SK-N-SH (cell line): ENCODE results near the gene EML1. TPM values are rescaled to one million over a fixed set of nuclear protein-coding genes. Genes with fewer than 3 reads are reported as not detected.

Experiments
- CTCF ChIA-PET: fragments of 300-600, 350-600 bp; formaldehyde crosslinking; extraction: SDS; loops from one replicate; lab custom pipeline; 2021; lab: Yijun Ruan, JAX
- POLR2A ChIA-PET: fragments of 350-600 bp; sonication (Branson Sonifier 250); formaldehyde crosslinking; extraction: SDS; loops from one replicate; lab custom pipeline; 2020; ENCODE audit warnings: antibody characterized with exemption, inconsistent platforms; lab: Yijun Ruan, JAX
- DNase-seq: peaks from one replicate; pipeline ENCODE4 v3.0.0; 2012
- H2AFZ ChIP-seq: fragments of 200-600 bp; sonication (generic); 2 replicates; pipeline ENCODE4 v1.8.1; 2016; ENCODE audit warnings: antibody characterized with exemption, mild to moderate bottlenecking, low read depth
- H3F3A ChIP-seq: fragments of 200-600 bp; sonication (generic); replicated peaks from 2 replicates; pipeline ENCODE3; 2016; ENCODE audit warnings: antibody characterized with exemption, mild to moderate bottlenecking; ENCODE audit not compliant: insufficient read depth
- H3K27ac ChIP-seq, 2 experiments: fragments of 200-500 bp in 1 of 2; fragments of 200-600 bp in 1 of 2; sonication (Bioruptor generic) in 1 of 2; sonication (generic), shearing (Covaris generic) in 1 of 2; 2 replicates each; pipeline versions ENCODE4 v1.5.1 to v1.6.1; 2014 to 2016; ENCODE audit warnings: low read depth in 2 of 2, inconsistent platforms in 1 of 2, low read length in 1 of 2, mild to moderate bottlenecking in 1 of 2, mixed read lengths in 1 of 2
- H3K27me3 ChIP-seq: fragments of 200-600 bp; sonication (generic), shearing (Covaris generic); 2 replicates; pipeline ENCODE4 v1.6.1; 2016; ENCODE audit warnings: mixed run types; ENCODE audit not compliant: insufficient read depth
- H3K36me3 ChIP-seq, 2 experiments: fragments of 200-500 bp in 1 of 2; fragments of 200-600 bp in 1 of 2; sonication (Bioruptor generic) in 1 of 2; sonication (generic) in 1 of 2; replicated peaks in 1 of 2; 2 replicates each; pipeline versions ENCODE3 to v1.5.1; 2014 to 2016; ENCODE audit warnings: low read length in 1 of 2, mild to moderate bottlenecking in 1 of 2; ENCODE audit not compliant: insufficient read depth in 2 of 2, control insufficient read depth in 1 of 2
- H3K4me1 ChIP-seq, 2 experiments: fragments of 200-500 bp in 1 of 2; fragments of 200-600 bp in 1 of 2; sonication (Bioruptor generic) in 1 of 2; sonication (generic), shearing (Covaris generic) in 1 of 2; 2 replicates each; pipeline versions ENCODE4 v1.5.1 to v1.6.1; 2014 to 2016; ENCODE audit warnings: low read depth in 1 of 2, low read length in 1 of 2, mixed run types in 1 of 2; ENCODE audit not compliant: insufficient read depth in 2 of 2, control insufficient read depth in 1 of 2
- H3K4me2 ChIP-seq: fragments of 200-600 bp; sonication (generic), shearing (Covaris generic); 2 replicates; pipeline ENCODE4 v1.6.1; 2017; ENCODE audit warnings: mixed run types
- H3K4me3 ChIP-seq, 2 experiments: fragments of 200-500 bp in 1 of 2; fragments of 200-600 bp in 1 of 2; sonication (Bioruptor generic) in 1 of 2; sonication (generic), shearing (Covaris generic) in 1 of 2; 2 replicates each; pipeline versions ENCODE4 v1.5.1 to v1.8.1; 2014 to 2016; ENCODE audit warnings: low read depth in 2 of 2, inconsistent platforms in 1 of 2, low read length in 1 of 2, mild to moderate bottlenecking in 1 of 2, mixed read lengths in 1 of 2, moderate library complexity in 1 of 2
- H3K79me2 ChIP-seq: fragments of 200-600 bp; sonication (generic); 2 replicates; pipeline ENCODE4 v1.8.1; 2017; ENCODE audit warnings: mild to moderate bottlenecking; ENCODE audit not compliant: insufficient read depth
- H3K9ac ChIP-seq: fragments of 200-600 bp; sonication (generic); 2 replicates; pipeline ENCODE4 v1.6.1; 2017; ENCODE audit warnings: mixed run types
- H3K9me2 ChIP-seq: fragments of 200-600 bp; sonication (generic); 2 replicates; pipeline ENCODE4 v1.6.1; 2017; ENCODE audit warnings: mixed run types
- H3K9me3 ChIP-seq: fragments of 200-600 bp; sonication (generic); 2 replicates; pipeline ENCODE4 v1.6.1; 2017; ENCODE audit warnings: mixed run types, mild to moderate bottlenecking, moderate library complexity
- H4K20me1 ChIP-seq: fragments of 200-600 bp; sonication (generic); 2 replicates; pipeline ENCODE4 v1.6.1; 2017; ENCODE audit warnings: mild to moderate bottlenecking, mixed run types; ENCODE audit not compliant: insufficient read depth
- CHD2 ChIP-seq: fragments of 150-350 bp; IDR thresholded peaks from 2 replicates; pipeline ENCODE4 v1.6.1; 2018; ENCODE audit warnings: low read length; ENCODE audit not compliant: partially characterized antibody
- CTCF ChIP-seq: fragments of 200-600 bp; sonication (generic); IDR thresholded peaks from 2 replicates; pipeline ENCODE4 v1.6.1; 2017; ENCODE audit warnings: antibody characterized with exemption, mild to moderate bottlenecking, moderate library complexity
- ELF1 ChIP-seq: IDR thresholded peaks from 2 replicates; pipeline ENCODE4 v1.4.0; 2012
- EP300 ChIP-seq, 2 experiments: IDR thresholded peaks; 2 replicates each; pipeline versions ENCODE4 v1.4.0 to v1.6.1; 2012; ENCODE audit warnings: borderline replicate concordance in 1 of 2, low read depth in 1 of 2, low read length in 1 of 2
- FOXJ3 ChIP-seq: sonication (generic); formaldehyde crosslinking; IDR thresholded peaks from 2 replicates; pipeline ENCODE4 v1.5.1; 2020; ENCODE audit warnings: mild to moderate bottlenecking, missing genetic modification reagents
- JUND ChIP-seq: IDR thresholded peaks from 2 replicates; pipeline ENCODE4 v1.4.0; 2012
- MAX ChIP-seq: IDR thresholded peaks from 2 replicates; pipeline ENCODE4 v1.4.0; 2012; ENCODE audit warnings: low read depth
- MEF2A ChIP-seq: IDR thresholded peaks from 2 replicates; pipeline ENCODE4 v1.4.0; 2012; ENCODE audit warnings: low read depth, borderline replicate concordance
- NFIC ChIP-seq: IDR thresholded peaks from 2 replicates; pipeline ENCODE4 v1.4.0; 2012; ENCODE audit warnings: borderline replicate concordance
- NRF1 ChIP-seq: IDR thresholded peaks from 2 replicates; pipeline ENCODE4 v1.6.1; 2012; ENCODE audit warnings: low read depth, mild to moderate bottlenecking, low read length
- PBX3 ChIP-seq: IDR thresholded peaks from 2 replicates; pipeline ENCODE4; 2012
- POLR2AphosphoS5 ChIP-seq: IDR thresholded peaks from 2 replicates; pipeline ENCODE4 v1.6.1; 2012; ENCODE audit warnings: low read depth, low read length
- RAD21 ChIP-seq: IDR thresholded peaks from 2 replicates; pipeline ENCODE4 v1.6.1; 2012; ENCODE audit warnings: mild to moderate bottlenecking, low read length
- RCOR1 ChIP-seq: fragments of 150-350 bp; IDR thresholded peaks from 2 replicates; pipeline ENCODE4 v1.6.1; 2017; ENCODE audit warnings: antibody characterized with exemption, low read length
- RXRA ChIP-seq: IDR thresholded peaks from 2 replicates; pipeline ENCODE4 v1.4.0; 2012; ENCODE audit warnings: low read depth, mild to moderate bottlenecking, borderline replicate concordance
- SIN3A ChIP-seq: IDR thresholded peaks from 2 replicates; pipeline ENCODE4 v1.6.1; 2012; ENCODE audit warnings: low read depth, mild to moderate bottlenecking, low read length, moderate library complexity, borderline replicate concordance
- SMC3 ChIP-seq: IDR thresholded peaks from 2 replicates; pipeline ENCODE4 v1.6.1; 2012; ENCODE audit warnings: low read depth, low read length, improper control_type of control experiment
- TCF12 ChIP-seq: IDR thresholded peaks from 2 replicates; pipeline ENCODE4 v1.4.0; 2012
- TEAD4 ChIP-seq: IDR thresholded peaks from 2 replicates; pipeline ENCODE4 v1.4.0; 2012; ENCODE audit warnings: mild to moderate bottlenecking, borderline replicate concordance; ENCODE audit not compliant: insufficient read depth
- YY1 ChIP-seq: IDR thresholded peaks from 2 replicates; pipeline ENCODE4 v1.4.0; 2012; ENCODE audit warnings: low read depth, mild to moderate bottlenecking
- WGBS: methylation state at CpG from one replicate; pipeline ENCODE4 v1.1.6; 2017; ENCODE audit warnings: low lambda C conversion rate; 5-methylcytosine and 5-hydroxymethylcytosine counted together
- polyA plus RNA-seq, 3 experiments: library from polyadenylated mRNA; depleted of rRNA; stranded (reverse); fragments of >200 nt; gene quantifications; 2 replicates each; pipeline ENCODE4 v1.2.3, GENCODE V29; 2012

Gene EML1
- polyA plus RNA-seq, 1 of the 3 experiments (the other 2 are of a cell fraction): 6.3 TPM

DNA sequence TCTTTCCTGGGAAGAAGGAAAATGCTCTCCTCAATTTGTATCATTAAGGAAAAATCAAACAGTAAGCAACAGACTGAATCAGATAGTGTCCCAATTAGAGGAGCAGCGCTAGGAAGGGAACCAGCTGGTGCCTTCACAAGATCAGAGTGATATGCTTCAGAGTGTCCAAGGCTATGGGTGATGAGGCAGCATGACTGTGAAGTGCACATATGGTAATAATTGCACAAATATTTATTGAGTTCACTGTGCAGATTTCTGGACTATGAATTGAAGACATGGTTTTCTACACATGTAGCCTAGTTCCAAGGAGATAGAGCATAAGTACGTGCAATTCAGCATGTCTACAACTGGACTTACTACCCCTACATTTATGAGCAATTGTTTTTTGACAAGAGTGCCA is 193.2 kb downstream of the EML1 start:
- H3K9me2 ChIP-seq: no peaks in the 10 kb centered on the region
- no peak for TF ChIP-seq SMC3
- no peak for TF ChIP-seq SIN3A
- peak; percentile 39; the same call in 1 of the 2 replicates for TF ChIP-seq TCF12
- TF ChIP-seq PBX3: no peak
- H3F3A ChIP-seq: peaks cover 14% of the 10 kb centered on the region
- peaks cover 0 to 11% of the 10 kb centered on the region in 2 experiments; a peak in 1 of 4 replicates for H3K4me1 ChIP-seq
- no peak overlapping the region for H3K4me3 ChIP-seq
- POLR2A ChIA-PET: no interaction called here
- H2AFZ ChIP-seq: no peak overlapping the region
- DNase-seq: no peak
- H4K20me1 ChIP-seq: 0 out of 2 replicates have a peak, but pooled peaks cover 9% of the 10 kb centered on the region
- H3K27me3 ChIP-seq: no peaks in the 10 kb centered on the region
- no peak overlapping the region for H3K9ac ChIP-seq
- peaks cover 0 to 4% of the 10 kb centered on the region in 2 experiments for H3K36me3 ChIP-seq
- CTCF ChIA-PET: interaction anchor here (1.5 to 6.0 kb wide), 3 partner anchors 11 to 206 kb away, joined by 6 to 54 read pairs (median 13); no protein-coding TSS in a partner anchor
- H3K27ac ChIP-seq: no peak overlapping the region
- H3K79me2 ChIP-seq: peaks cover 30% of the 10 kb centered on the region
- H3K4me2 ChIP-seq: no peak overlapping the region
- 92% methylated on average over 2 of the region's 2 CpGs for WGBS
- H3K9me3 ChIP-seq: no peaks in the 10 kb centered on the region

DNA sequence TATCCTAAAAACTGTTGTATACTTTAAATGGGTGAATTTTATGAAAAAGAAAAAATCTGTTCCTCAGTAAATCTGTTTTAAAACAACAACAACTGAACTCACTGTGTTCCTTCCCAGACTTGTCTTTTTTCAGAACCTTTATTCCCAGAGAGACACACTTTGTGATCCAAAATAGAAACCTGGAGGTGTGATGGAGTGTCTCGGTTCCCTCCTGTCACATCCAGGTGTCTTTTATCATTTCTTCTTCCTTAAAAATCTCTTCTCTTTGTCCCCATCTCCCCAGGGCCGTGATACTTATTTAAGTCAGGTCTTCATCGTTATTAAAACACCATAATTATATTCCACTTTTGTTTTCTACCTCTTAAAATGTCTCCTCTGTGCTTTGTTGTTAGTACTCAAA is 195.8 kb downstream of the EML1 start:
- peaks cover 0 to 5% of the 10 kb centered on the region in 2 experiments; a peak in 1 of 4 replicates for H3K4me1 ChIP-seq
- TF ChIP-seq ELF1: no peak
- TF ChIP-seq RXRA: no peak
- TF ChIP-seq MAX: no peak
- TF ChIP-seq TEAD4: no peak
- TF ChIP-seq CTCF: no peak
- TF ChIP-seq RAD21: no peak
- TF ChIP-seq CHD2: no peak
- no peak for TF ChIP-seq RCOR1
- TF ChIP-seq PBX3: no peak
- TF ChIP-seq JUND: no peak
- TF ChIP-seq YY1: no peak
- TF ChIP-seq EP300 (IDR thresholded peaks at IDR 0.05; ENCODE audit: borderline replicate concordance in 1 of 2, low read depth in 1 of 2, low read length in 1 of 2): no peak
- no peak for TF ChIP-seq NRF1
- TF ChIP-seq SIN3A: no peak
- TF ChIP-seq FOXJ3 (CRISPR knock-in tag): no peak
- TF ChIP-seq MEF2A: no peak
- no peak for TF ChIP-seq POLR2AphosphoS5
- no peak for TF ChIP-seq NFIC
- TF ChIP-seq, all 33 proteins: peak for 0
- H3K9ac ChIP-seq: no peak overlapping the region
- WGBS: 82% methylated on average over 3 of the region's 3 CpGs
- ChIA-PET CTCF (interaction anchor here (1.2 kb wide), 1 partner anchor 252 kb away, joined by 3 read pairs; no protein-coding TSS in a partner anchor), POLR2A (no interaction called here)
- H3K9me3 ChIP-seq: no peaks in the 10 kb centered on the region
- H3F3A ChIP-seq: peaks cover 7% of the 10 kb centered on the region
- no peaks in the 10 kb centered on the region for H3K9me2 ChIP-seq
- H3K27me3 ChIP-seq: no peaks in the 10 kb centered on the region
- peaks cover 0 to 4% of the 10 kb centered on the region in 2 experiments for H3K36me3 ChIP-seq
- no peak overlapping the region for H3K4me2 ChIP-seq
- no peak overlapping the region for H3K4me3 ChIP-seq
- no peak overlapping the region for H3K27ac ChIP-seq
- DNase-seq: no peak
- H3K79me2 ChIP-seq: peaks cover 24% of the 10 kb centered on the region
- no peak overlapping the region for H2AFZ ChIP-seq
- no peaks in the 10 kb centered on the region for H4K20me1 ChIP-seq
